CD4-positive, alpha-beta T cell (primary cell): ENCODE data around the gene PHF21B. TPM values are rescaled to one million over a fixed set of nuclear protein-coding genes. Genes with fewer than 3 reads are reported as not detected.

Experiments used
- ATAC-seq: fragments of 200-7000 bp; cut with Tn5 transposase; one replicate; pipeline ENCODE4 v1.10.0; 2022; ENCODE audit warnings: mild to moderate bottlenecking; ENCODE audit not compliant: poor library complexity
- CTCF ChIA-PET: fragments of 350-600 bp; sonication (Branson Sonifier 250); formaldehyde crosslinking; loops from one replicate; lab custom pipeline; 2021; ENCODE audit warnings: antibody characterized with exemption, inconsistent platforms; lab: Charles Lee
- POLR2A ChIA-PET: fragments of 350-600 bp; sonication (Branson Sonifier 250); formaldehyde crosslinking; loops from one replicate; lab custom pipeline; 2021; ENCODE audit warnings: antibody characterized with exemption, inconsistent platforms; lab: Charles Lee
- DNase-seq, 14 experiments: peaks; one replicate each; pipeline ENCODE4 v3.0.0-alpha.2; 2013 to 2020; ENCODE audit warnings: mixed read lengths in 2 of 14
- H3K27ac ChIP-seq, 2 donors: one replicate each; pipeline versions ENCODE4 v1.5.1 to v1.7.0; 2013; ENCODE audit warnings: low read length in 2 of 2, low read depth in 1 of 2, mild to moderate bottlenecking in 1 of 2
- H3K27me3 ChIP-seq, 2 experiments: 1 replicate in 1 of 2; 2 replicates in 1 of 2; pipeline versions ENCODE4 v1.6.1 to v1.7.0; 2013; ENCODE audit warnings: low read length in 2 of 2, control low read depth in 1 of 2, mild to moderate bottlenecking in 1 of 2, moderate library complexity in 1 of 2; ENCODE audit not compliant: insufficient read depth in 2 of 2, control insufficient read depth in 1 of 2
- H3K36me3 ChIP-seq: one replicate; pipeline ENCODE4 v1.6.1; 2013; ENCODE audit warnings: low read length, control low read depth; ENCODE audit not compliant: insufficient read depth
- H3K4me1 ChIP-seq: one replicate; pipeline ENCODE4 v1.6.1; 2013; ENCODE audit warnings: low read length, control low read depth; ENCODE audit not compliant: insufficient read depth
- H3K4me3 ChIP-seq: one replicate; pipeline ENCODE4 v1.5.1; 2013; ENCODE audit warnings: mild to moderate bottlenecking, low read length, moderate library complexity
- H3K9me3 ChIP-seq, 2 experiments: 1 replicate in 1 of 2; 2 replicates in 1 of 2; pipeline versions ENCODE4 v1.6.1 to v1.7.0; 2013; ENCODE audit warnings: low read length in 2 of 2, mild to moderate bottlenecking in 2 of 2, control low read depth in 1 of 2, moderate library complexity in 1 of 2; ENCODE audit not compliant: control insufficient read depth in 1 of 2, insufficient read depth in 1 of 2
- H3K27ac Mint-ChIP-seq: one replicate; pipeline ENCODE4 v1.8.0; 2020; ENCODE audit warnings: mixed read lengths
- H3K27me3 Mint-ChIP-seq: one replicate; pipeline ENCODE4 v1.8.0; 2021; ENCODE audit warnings: mixed read lengths
- H3K36me3 Mint-ChIP-seq: one replicate; pipeline ENCODE4 v1.8.0; 2021; ENCODE audit warnings: low read depth, mixed read lengths
- H3K4me1 Mint-ChIP-seq: one replicate; pipeline ENCODE4 v1.8.0; 2021; ENCODE audit warnings: low read depth, mixed read lengths
- H3K4me3 Mint-ChIP-seq: one replicate; pipeline ENCODE4 v1.8.0; 2020; ENCODE audit warnings: mild to moderate bottlenecking, mixed read lengths
- H3K9me3 Mint-ChIP-seq: one replicate; pipeline ENCODE4 v1.8.0; 2020; ENCODE audit warnings: mixed read lengths
- intact Hi-C, 2 experiments: fragments of 100-400 bp; cut with DNase I in 1 of 2; cut with micrococcal nuclease in 1 of 2; formaldehyde crosslinking; loops; one replicate each; pipeline versions ENCODE4 v1.15.1 to v1.9.0; 2023 to 2025; cut with DNase I, micrococcal nuclease
- total RNA-seq, 174 experiments: library from RNA in 2 of 174; stranded (reverse) in 2 of 174; gene quantifications; one replicate each; pipeline ENCODE4 v1.2.3 and lab custom pipeline; 2021 to 2026
- TF ChIP-seq, protein P1 (sequence below): fragments of 200-600 bp; IDR thresholded peaks from one replicate; pipeline ENCODE4 v1.8.0; 2022; ENCODE audit warnings: antibody characterized with exemption, mild to moderate bottlenecking

Gene PHF21B
- total RNA-seq, 2 experiments from 2014 or later, result not detected

DNA sequence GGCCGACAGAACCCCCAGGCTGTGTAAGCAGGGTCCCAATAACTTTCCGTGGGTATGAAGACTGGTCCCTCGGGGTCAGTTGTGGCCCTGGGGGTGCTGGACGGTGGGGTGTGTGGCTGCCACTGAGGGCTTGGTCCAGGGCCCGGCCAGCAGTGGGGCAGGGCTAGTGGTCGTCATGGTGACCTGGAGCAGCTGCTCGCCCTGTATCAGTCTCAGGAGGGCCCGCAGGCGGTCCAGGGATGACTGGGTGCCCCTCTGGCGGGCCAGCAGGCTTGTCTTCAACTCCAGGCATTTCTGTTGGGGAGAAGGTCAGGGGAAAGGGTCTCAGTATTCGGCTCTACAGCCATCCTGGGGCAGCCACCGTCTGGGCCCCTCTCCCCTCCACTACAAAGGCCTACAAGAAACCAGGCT is 126.8 kb downstream of the PHF21B start:
- Histone ChIP-seq H3K4me1 (no peaks in the 10 kb centered on the region), H3K36me3 (no peaks in the 10 kb centered on the region), H3K27ac (no peak overlapping the region), H3K9me3 (peaks cover 0 to 15% of the 10 kb centered on the region in 2 experiments), H3K4me3 (no peak overlapping the region), H3K27me3 (no peaks in the 10 kb centered on the region)
- TF ChIP-seq, protein P1, sequence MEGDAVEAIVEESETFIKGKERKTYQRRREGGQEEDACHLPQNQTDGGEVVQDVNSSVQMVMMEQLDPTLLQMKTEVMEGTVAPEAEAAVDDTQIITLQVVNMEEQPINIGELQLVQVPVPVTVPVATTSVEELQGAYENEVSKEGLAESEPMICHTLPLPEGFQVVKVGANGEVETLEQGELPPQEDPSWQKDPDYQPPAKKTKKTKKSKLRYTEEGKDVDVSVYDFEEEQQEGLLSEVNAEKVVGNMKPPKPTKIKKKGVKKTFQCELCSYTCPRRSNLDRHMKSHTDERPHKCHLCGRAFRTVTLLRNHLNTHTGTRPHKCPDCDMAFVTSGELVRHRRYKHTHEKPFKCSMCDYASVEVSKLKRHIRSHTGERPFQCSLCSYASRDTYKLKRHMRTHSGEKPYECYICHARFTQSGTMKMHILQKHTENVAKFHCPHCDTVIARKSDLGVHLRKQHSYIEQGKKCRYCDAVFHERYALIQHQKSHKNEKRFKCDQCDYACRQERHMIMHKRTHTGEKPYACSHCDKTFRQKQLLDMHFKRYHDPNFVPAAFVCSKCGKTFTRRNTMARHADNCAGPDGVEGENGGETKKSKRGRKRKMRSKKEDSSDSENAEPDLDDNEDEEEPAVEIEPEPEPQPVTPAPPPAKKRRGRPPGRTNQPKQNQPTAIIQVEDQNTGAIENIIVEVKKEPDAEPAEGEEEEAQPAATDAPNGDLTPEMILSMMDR, result no peak
- Mint-ChIP-seq H3K9me3 (no peaks in the 10 kb centered on the region), H3K27me3 (no peaks in the 10 kb centered on the region), H3K27ac (no peak overlapping the region), H3K4me3 (no peak overlapping the region), H3K4me1 (no peaks in the 10 kb centered on the region), H3K36me3 (no peaks in the 10 kb centered on the region)
- POLR2A ChIA-PET, result no interaction called here
- ATAC-seq, result no peak
- intact Hi-C loops, result no loop called here
- CTCF ChIA-PET, result no interaction called here
- peak in 1 of 14 experiments; percentile 10 for DNase-seq

- H3K27me3 ChIP-seq, result no peaks in the 10 kb centered on the region
- no peak for ATAC-seq
- H3K27ac ChIP-seq, result no peak overlapping the region
- no peaks in the 10 kb centered on the region for H3K9me3 Mint-ChIP-seq
- no peak overlapping the region for H3K4me3 Mint-ChIP-seq
- no peaks in the 10 kb centered on the region for H3K36me3 ChIP-seq
- H3K4me1 ChIP-seq, result no peaks in the 10 kb centered on the region
- H3K27ac Mint-ChIP-seq, result no peak overlapping the region
- POLR2A ChIA-PET, result no interaction called here
- no peaks in the 10 kb centered on the region for H3K27me3 Mint-ChIP-seq
- H3K4me3 ChIP-seq, result no peak overlapping the region
- peak in 1 of 14 experiments; percentile 29 for DNase-seq
- intact Hi-C loops, result no loop called here
- CTCF ChIA-PET, result no interaction called here
- H3K9me3 ChIP-seq, result peaks cover 0 to 22% of the 10 kb centered on the region in 2 experiments
- H3K36me3 Mint-ChIP-seq, result no peaks in the 10 kb centered on the region
- TF ChIP-seq, protein P1, result no peak
- H3K4me1 Mint-ChIP-seq, result no peaks in the 10 kb centered on the region
Measured at GRCh38 chr22:44882226-44882905, 127.4 kb downstream of the PHF21B start.

DNA sequence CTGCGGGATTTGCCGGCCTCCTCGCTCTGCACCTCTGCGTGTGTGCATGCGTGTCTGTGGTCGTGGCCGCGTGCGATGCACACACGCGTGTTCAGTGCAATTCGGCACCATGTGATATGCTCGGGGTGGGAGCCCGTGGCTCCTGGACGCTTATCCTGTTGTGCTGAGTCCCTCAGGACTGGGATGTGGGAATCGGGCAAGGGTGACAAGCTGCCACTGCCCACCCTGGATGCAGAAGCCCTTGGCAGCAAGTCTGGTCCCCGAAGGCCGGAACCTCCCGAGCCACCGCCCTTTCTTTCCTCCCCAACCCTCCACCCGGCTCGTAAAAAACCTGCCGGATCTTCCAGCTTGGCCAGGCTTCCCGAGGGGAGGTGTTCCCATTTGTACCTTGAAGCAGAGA is 128.2 kb downstream of the PHF21B start:
- H3K9me3 ChIP-seq, result peaks cover 0 to 28% of the 10 kb centered on the region in 2 experiments

More for the DNA sequence above, 128.2 kb downstream of the PHF21B start:
- H3K4me1 Mint-ChIP-seq, result no peaks in the 10 kb centered on the region
- no peaks in the 10 kb centered on the region for H3K27me3 Mint-ChIP-seq
- no peaks in the 10 kb centered on the region for H3K4me1 ChIP-seq
- POLR2A ChIA-PET, result no interaction called here
- H3K27me3 ChIP-seq, result no peaks in the 10 kb centered on the region
- no peaks in the 10 kb centered on the region for H3K36me3 Mint-ChIP-seq
- no peak overlapping the region for H3K27ac ChIP-seq
- ATAC-seq, result no peak
- H3K9me3 Mint-ChIP-seq, result peaks cover 2% of the 10 kb centered on the region
- H3K4me3 ChIP-seq, result no peak overlapping the region
- no peaks in the 10 kb centered on the region for H3K36me3 ChIP-seq
- TF ChIP-seq, protein P1, result no peak
- H3K27ac Mint-ChIP-seq, result no peak overlapping the region
- H3K4me3 Mint-ChIP-seq, result no peak overlapping the region
- CTCF ChIA-PET, result no interaction called here
- DNase-seq, result peak in 1 of 14 experiments; percentile 21
- intact Hi-C loops, result no loop called here
